IPS DF 6.9 (cell line): Measurements from ENCODE around the gene KCNJ5.

Source experiments
- DNase-seq: peaks from one replicate; pipeline ENCODE4 v3.0.0-alpha.2; 2013; ENCODE audit warnings: low read depth, low spot score
- H3K27ac ChIP-seq: one replicate; pipeline ENCODE4 v1.5.1; 2013; ENCODE audit warnings: low read length, control low read depth
- H3K27me3 ChIP-seq: 2 replicates; pipeline ENCODE4 v1.6.1; 2013; ENCODE audit warnings: mild to moderate bottlenecking, low read length; ENCODE audit not compliant: control insufficient read depth, insufficient read depth
- H3K36me3 ChIP-seq: 2 replicates; pipeline ENCODE4 v1.6.1; 2013; ENCODE audit warnings: low read length; ENCODE audit not compliant: control insufficient read depth, insufficient read depth
- H3K4me1 ChIP-seq: 2 replicates; pipeline ENCODE4 v1.6.1; 2013; ENCODE audit warnings: low read length; ENCODE audit not compliant: control insufficient read depth, insufficient read depth
- H3K4me3 ChIP-seq: 2 replicates; pipeline ENCODE4 v1.5.1; 2013; ENCODE audit warnings: mild to moderate bottlenecking, low read length
- H3K9me3 ChIP-seq: 2 replicates; pipeline ENCODE4 v1.6.1; 2013; ENCODE audit warnings: low read length, inconsistent platforms; ENCODE audit not compliant: control insufficient read depth, insufficient read depth
- WGBS: extraction: QIAGEN DNeasy Blood & Tissue Kit; methylation state at CpG from one replicate; pipeline ENCODE4 v1.1.7; 2013; ENCODE audit warnings: mixed read lengths, missing lambda C conversion rate; ENCODE audit not compliant: insufficient read length, insufficient coverage; 5-methylcytosine and 5-hydroxymethylcytosine counted together

Gene KCNJ5

DNA sequence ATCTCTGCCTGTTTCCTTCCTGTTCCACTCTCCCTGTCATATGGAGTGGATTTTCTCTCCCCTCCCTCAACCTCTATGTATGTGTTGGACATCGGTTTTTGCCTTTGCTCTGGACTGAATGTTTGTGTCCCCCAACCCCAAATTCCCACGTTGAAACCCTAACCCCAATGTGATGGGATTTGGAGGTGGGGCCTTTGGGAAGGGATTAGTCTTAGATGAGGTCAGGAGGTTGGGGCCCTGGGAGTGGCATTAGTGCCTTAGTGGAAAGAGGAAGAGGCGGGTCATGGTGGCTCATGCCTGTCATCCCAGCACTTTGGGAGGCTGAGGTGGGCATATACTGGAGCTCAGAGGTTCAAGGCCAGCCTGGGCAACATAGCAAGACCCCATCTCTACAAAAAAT lies 39.9 kb downstream of the KCNJ5 start:
- no CpG with 5 or more reads among the region's 3 CpGs for WGBS
- Histone ChIP-seq H3K27me3 (peaks cover 39% of the 10 kb centered on the region), H3K36me3 (no peaks in the 10 kb centered on the region), H3K4me1 (peaks cover 10% of the 10 kb centered on the region), H3K27ac (no peak overlapping the region), H3K9me3 (no peaks in the 10 kb centered on the region), H3K4me3 (no peak overlapping the region)
- no peak for DNase-seq

DNA sequence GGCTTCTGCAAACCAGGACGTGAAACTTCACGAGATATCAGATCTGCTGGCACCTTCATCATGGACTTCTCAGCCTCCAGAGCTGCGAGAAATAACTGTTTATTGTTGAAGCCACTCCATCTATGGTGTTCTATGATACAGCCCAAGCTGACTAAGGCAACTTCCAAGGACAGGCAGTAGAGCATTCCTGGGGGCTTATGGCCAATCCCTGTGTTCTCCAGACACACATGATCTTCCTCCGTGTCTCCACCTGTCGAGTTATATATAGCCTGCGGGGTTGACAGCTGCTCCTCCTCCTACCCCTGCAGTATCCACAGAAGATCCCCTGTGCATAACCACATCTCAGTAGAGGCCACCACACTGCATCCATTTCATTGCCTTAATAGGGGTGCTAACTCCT lies 40.5 kb downstream of the KCNJ5 start:
- peaks cover 8% of the 10 kb centered on the region for H3K4me1 ChIP-seq

DNA sequence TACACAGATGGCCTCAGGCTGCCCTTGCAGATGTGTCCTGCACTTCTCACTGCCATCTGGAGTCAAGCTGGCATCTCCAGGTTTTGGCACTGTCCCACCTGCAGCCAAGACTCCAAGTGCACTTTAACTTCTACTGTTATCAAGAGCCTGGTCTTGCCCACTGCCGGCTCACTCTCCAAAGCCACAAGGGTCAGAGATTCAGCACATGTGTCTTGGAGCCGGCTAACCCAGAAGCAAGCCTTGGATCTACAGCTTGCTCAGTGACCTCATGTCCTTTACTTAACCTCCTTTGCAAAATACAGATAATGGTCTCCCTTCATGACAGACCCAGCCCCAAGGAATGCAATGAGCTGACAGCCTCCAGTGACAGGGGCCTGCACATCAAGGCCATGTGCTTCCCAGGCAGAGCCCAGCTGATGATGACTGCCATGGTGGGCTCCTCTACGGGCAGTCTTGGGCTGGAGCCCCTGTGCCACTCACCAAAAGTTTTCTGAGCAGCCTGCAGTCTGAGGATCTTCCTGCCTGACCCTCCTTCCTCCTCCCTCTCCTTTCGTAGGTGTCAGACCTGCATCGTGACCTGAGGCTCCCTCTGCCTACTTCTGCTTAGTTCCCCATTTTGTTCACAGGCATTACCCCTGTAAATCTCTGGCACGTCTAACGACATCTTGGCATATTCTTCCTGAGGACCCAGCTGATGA lies 42.5 kb downstream of the KCNJ5 start:
- no peak for DNase-seq
- H3K27ac ChIP-seq, result no peak overlapping the region
- H3K36me3 ChIP-seq, result no peaks in the 10 kb centered on the region
- no peaks in the 10 kb centered on the region for H3K9me3 ChIP-seq
- no peak overlapping the region for H3K4me3 ChIP-seq
- H3K27me3 ChIP-seq, result peaks cover 20% of the 10 kb centered on the region; the same call in 1 of the 2 replicates
- peaks cover 11% of the 10 kb centered on the region for H3K4me1 ChIP-seq
- no CpG with 5 or more reads among the region's 7 CpGs for WGBS

More for the DNA sequence above, 40.5 kb downstream of the KCNJ5 start:
- Histone ChIP-seq H3K9me3 (no peaks in the 10 kb centered on the region), H3K4me3 (no peak overlapping the region), H3K27ac (no peak overlapping the region), H3K27me3 (peaks cover 33% of the 10 kb centered on the region), H3K36me3 (no peaks in the 10 kb centered on the region)
- no CpG with 5 or more reads among the region's 6 CpGs for WGBS
- no peak for DNase-seq

DNA sequence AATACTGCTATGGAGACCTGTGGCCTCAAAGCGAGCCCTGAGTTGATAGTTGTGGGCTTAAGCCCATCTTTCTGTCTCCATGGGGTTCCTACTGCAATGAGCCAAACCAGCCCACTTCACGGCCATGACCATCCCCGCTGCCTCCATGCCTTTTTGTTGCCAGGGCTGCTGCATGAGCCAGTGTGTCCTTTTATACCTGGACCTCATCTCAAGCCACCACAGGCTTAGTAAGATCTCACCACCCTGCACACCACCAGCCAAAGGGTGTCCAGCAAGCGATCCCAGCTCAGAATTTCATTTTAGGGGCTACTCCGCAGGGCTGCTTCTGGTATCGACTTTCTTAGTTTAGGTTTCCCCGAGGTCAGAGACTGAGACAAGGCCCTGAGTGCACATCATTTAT lies 43.2 kb downstream of the KCNJ5 start:
- no CpG with 5 or more reads among the region's 7 CpGs for WGBS
- no peak for DNase-seq
- Histone ChIP-seq H3K4me3 (no peak overlapping the region), H3K36me3 (no peaks in the 10 kb centered on the region), H3K4me1 (peaks cover 11% of the 10 kb centered on the region), H3K27ac (no peak overlapping the region), H3K9me3 (no peaks in the 10 kb centered on the region), H3K27me3 (peaks cover 18% of the 10 kb centered on the region; the same call in 1 of the 2 replicates)

DNA sequence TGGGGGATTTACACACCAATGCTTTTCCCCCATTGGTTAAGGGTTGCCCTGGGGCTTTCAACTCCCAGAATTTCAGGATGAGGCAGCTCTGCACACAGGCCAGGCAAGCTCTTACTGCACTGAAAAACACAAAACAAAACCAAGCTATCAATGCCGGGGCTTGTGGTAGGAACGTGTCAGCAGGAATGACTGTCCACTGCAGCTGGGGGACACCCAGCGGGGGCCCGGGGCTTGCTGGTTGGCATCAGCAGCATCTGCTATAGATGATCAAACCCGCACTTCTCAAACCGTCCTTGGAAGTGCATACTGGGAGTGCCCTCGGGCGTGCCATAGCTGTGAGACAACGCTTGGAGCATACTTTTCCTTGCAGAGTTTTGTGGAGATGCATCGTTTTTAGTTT lies 43.8 kb downstream of the KCNJ5 start:
- H3K27ac ChIP-seq, result no peak overlapping the region
- WGBS, result no CpG with 5 or more reads among the region's 10 CpGs
- peaks cover 12% of the 10 kb centered on the region; the same call in 1 of the 2 replicates for H3K27me3 ChIP-seq
- peaks cover 9% of the 10 kb centered on the region for H3K4me1 ChIP-seq
- H3K4me3 ChIP-seq, result no peak overlapping the region
- DNase-seq, result no peak
- no peaks in the 10 kb centered on the region for H3K9me3 ChIP-seq
- no peaks in the 10 kb centered on the region for H3K36me3 ChIP-seq

DNA sequence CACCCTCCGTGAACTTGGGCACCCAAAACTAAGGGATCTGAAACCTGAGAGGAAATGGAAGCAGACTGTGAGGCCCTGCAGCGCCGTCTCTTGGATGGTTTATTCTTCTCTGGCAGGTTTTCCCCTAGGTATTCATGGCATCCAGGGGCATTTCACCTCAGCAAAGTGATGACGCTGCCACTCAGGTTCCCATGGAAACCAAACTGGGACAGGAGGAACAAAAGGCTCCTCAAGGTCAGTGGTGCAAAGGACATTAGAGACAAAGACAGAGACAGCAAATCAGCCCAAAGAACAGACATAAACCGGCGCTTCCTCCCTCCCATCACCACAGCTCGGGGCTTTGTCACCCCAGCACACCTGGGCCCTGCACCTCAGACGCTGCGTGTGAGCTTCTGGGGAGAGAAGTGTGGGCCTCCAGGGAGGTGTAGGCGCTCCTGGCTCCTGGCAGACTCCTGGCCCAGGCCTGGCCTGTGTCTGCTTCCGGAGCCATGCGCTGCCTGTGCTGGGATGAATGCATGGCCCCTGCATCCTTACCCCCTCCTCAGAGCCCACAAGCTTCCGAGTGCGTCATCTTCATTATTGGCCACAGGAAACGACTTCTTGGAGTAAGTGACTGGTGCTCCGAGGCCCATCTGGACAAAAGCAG lies 45.6 kb downstream of the KCNJ5 start:
- H3K9me3 ChIP-seq, result no peaks in the 10 kb centered on the region
- peaks cover 9% of the 10 kb centered on the region; the same call in 1 of the 2 replicates for H3K27me3 ChIP-seq
- WGBS, result no CpG with 5 or more reads among the region's 16 CpGs
- peaks cover 9% of the 10 kb centered on the region for H3K4me1 ChIP-seq
- DNase-seq, result peak; percentile 55
- H3K27ac ChIP-seq, result no peak overlapping the region
- no peak overlapping the region for H3K4me3 ChIP-seq
- H3K36me3 ChIP-seq, result no peaks in the 10 kb centered on the region

DNA sequence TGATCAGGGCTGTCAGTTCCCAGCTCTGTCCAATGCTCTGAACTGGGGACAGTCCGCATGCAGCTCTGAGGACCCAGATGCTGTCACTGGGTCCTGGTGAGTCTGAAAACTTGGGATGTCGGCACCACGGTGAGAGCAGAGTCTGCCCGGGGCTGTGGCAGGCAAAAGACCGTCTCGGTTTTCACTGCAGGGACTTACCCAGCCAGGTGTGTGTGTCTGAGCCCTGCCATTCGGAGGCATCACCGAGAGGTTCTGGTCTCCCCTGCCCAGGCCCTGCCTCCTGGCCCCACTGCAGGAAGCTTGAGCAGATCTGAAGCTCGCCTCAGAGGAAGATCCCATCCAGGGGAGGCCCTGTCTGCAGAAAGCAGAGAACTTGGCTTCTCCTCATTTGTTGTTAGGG lies 46.3 kb downstream of the KCNJ5 start:
- Histone ChIP-seq H3K4me3 (no peak overlapping the region), H3K9me3 (no peaks in the 10 kb centered on the region), H3K4me1 (peaks cover 9% of the 10 kb centered on the region), H3K27ac (no peak overlapping the region), H3K27me3 (peaks cover 7% of the 10 kb centered on the region; the same call in 1 of the 2 replicates), H3K36me3 (no peaks in the 10 kb centered on the region)
- WGBS, result no CpG with 5 or more reads among the region's 9 CpGs
- no peak for DNase-seq

DNA sequence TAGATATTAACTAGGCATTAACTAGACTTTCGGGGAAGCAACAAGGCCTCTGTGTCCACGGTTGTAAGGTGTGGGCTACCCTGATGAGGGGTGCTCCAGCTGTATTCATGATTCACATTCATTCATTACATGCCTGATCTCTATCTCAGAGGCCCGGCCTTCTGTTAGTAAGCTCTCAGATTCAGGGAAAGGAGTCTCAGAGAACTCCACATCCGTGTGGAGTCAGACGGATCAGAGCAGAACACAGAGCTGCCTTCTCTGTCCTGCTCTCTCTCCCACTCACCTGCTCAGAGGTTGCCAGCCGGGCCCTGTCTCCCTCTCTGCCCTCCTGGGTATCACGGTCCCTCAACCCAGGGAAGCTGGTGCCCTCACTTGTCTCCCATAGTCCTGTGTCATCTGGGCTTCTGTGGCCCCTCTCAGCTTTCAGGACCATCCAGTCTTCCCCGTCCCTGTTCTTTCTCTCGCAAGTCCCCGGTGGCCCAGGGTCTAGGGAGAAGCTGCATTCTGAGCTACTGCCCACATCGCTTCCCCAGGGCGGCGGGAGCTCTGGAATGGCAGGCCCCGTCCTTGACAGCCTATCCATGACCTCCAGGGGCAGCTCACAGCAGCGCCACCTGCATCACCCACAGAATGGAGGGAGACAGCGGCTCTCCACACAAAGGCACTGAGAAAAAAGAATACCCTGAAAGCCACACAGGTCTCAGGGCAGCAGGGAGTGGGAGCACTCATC lies 47.2 kb downstream of the KCNJ5 start:
- Histone ChIP-seq H3K36me3 (no peaks in the 10 kb centered on the region), H3K9me3 (no peaks in the 10 kb centered on the region), H3K27ac (no peak overlapping the region), H3K27me3 (peaks cover 4% of the 10 kb centered on the region; the same call in 1 of the 2 replicates), H3K4me1 (peaks cover 9% of the 10 kb centered on the region), H3K4me3 (no peak overlapping the region)
- no CpG with 5 or more reads among the region's 16 CpGs for WGBS
- no peak for DNase-seq

DNA sequence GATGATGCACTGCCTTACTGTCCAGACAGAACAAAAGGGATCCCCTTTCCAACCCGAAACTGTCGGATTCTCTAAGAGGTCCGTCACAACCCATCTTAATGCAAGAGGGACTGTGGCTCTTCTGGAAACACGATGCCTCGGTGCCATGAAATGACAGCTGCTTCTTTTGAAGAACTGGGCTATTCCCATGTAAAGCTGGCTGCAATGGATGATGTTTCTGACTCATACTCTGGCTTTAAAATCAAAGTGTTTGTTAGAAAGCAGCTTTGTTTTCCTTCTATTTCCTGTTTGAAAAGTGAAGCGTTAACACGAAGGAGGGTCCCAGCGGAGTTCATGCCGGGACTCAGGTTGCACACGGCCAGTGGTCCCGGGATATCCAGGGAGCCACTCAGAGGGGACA lies 48.4 kb downstream of the KCNJ5 start:
- Histone ChIP-seq H3K27ac (no peak overlapping the region), H3K9me3 (no peaks in the 10 kb centered on the region), H3K36me3 (no peaks in the 10 kb centered on the region), H3K4me3 (no peak overlapping the region), H3K27me3 (no peaks in the 10 kb centered on the region; the same call in 1 of the 2 replicates), H3K4me1 (peaks cover 9% of the 10 kb centered on the region)
- WGBS, result no CpG with 5 or more reads among the region's 11 CpGs
- no peak for DNase-seq

DNA sequence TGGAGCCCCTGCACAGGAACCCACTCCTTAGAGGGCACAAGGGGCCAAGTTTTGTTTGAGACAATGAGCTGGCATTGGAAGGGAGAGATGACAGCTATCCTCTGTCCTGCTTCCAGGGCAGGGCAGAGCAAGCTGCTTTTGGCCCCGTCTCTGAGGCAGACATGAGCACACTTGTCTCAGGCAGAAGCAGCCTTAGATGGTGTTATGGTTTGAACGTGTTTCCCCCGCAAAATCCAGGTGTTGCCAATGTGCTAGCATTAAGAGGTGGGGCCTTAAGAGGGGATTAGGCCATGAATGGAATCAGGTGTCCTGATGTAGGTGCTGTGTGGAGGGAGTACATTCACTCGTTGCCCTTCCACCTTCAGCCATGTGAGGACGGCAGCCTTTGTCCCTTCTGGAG lies 49.0 kb downstream of the KCNJ5 start:
- no peak overlapping the region for H3K4me3 ChIP-seq
- no CpG with 5 or more reads among the region's 5 CpGs for WGBS
- no peaks in the 10 kb centered on the region for H3K9me3 ChIP-seq
- H3K27ac ChIP-seq, result no peak overlapping the region
- H3K36me3 ChIP-seq, result no peaks in the 10 kb centered on the region
- DNase-seq, result no peak
- H3K4me1 ChIP-seq, result peaks cover 9% of the 10 kb centered on the region
- no peaks in the 10 kb centered on the region; the same call in 1 of the 2 replicates for H3K27me3 ChIP-seq
